Trophoblast cell (in vitro differentiated cells and primary cell): Measurements from ENCODE around the gene NECAB3.

ENCODE experiments used
- DNase-seq, 2 donors: peaks; one replicate each; pipeline ENCODE4 v3.0.0-alpha.2; 2016
- H2AFZ ChIP-seq: 2 replicates; pipeline ENCODE4 v1.6.1; 2013; ENCODE audit warnings: low read length, moderate library complexity, mild to moderate bottlenecking; ENCODE audit not compliant: insufficient read depth, poor library complexity
- H2AK5ac ChIP-seq: 2 replicates; pipeline ENCODE4 v1.6.1; 2013; ENCODE audit warnings: mild to moderate bottlenecking, low read length
- H2BK120ac ChIP-seq: 2 replicates; pipeline ENCODE4 v1.6.1; 2013; ENCODE audit warnings: low read length, mild to moderate bottlenecking, moderate library complexity; ENCODE audit not compliant: insufficient read depth, poor library complexity
- H2BK12ac ChIP-seq: 2 replicates; pipeline ENCODE4 v1.6.1; 2013; ENCODE audit warnings: mild to moderate bottlenecking, low read length, moderate library complexity
- H2BK5ac ChIP-seq: 2 replicates; pipeline ENCODE4 v1.6.1; 2013; ENCODE audit warnings: low read length, low read depth, moderate library complexity, mild to moderate bottlenecking; ENCODE audit not compliant: poor library complexity
- H3K14ac ChIP-seq: 2 replicates; pipeline ENCODE4 v1.6.1; 2013; ENCODE audit warnings: mild to moderate bottlenecking, low read length
- H3K18ac ChIP-seq: 2 replicates; pipeline ENCODE4 v1.6.1; 2013; ENCODE audit warnings: mild to moderate bottlenecking, low read length
- H3K23ac ChIP-seq: 2 replicates; pipeline ENCODE4 v1.6.1; 2013; ENCODE audit warnings: low read length
- H3K27ac ChIP-seq: 2 replicates; pipeline ENCODE4 v1.5.1; 2013; ENCODE audit warnings: low read depth, mild to moderate bottlenecking, inconsistent platforms, low read length, moderate library complexity
- H3K27me3 ChIP-seq: 2 replicates; pipeline ENCODE4 v1.6.1; 2013; ENCODE audit warnings: inconsistent platforms, mild to moderate bottlenecking, low read length, moderate library complexity; ENCODE audit not compliant: insufficient read depth
- H3K36me3 ChIP-seq, 2 experiments: 1 replicate in 1 of 2; 2 replicates in 1 of 2; pipeline ENCODE4 v1.6.1; 2013; ENCODE audit warnings: low read length in 2 of 2, mild to moderate bottlenecking in 2 of 2, moderate library complexity in 1 of 2; ENCODE audit not compliant: insufficient read depth in 2 of 2, control insufficient read depth in 1 of 2
- H3K4ac ChIP-seq: 2 replicates; pipeline ENCODE4 v1.6.1; 2013; ENCODE audit warnings: low read depth, mild to moderate bottlenecking, low read length, moderate library complexity
- H3K4me1 ChIP-seq, 2 experiments: 1 replicate in 1 of 2; 2 replicates in 1 of 2; pipeline ENCODE4 v1.6.1; 2013; ENCODE audit warnings: low read length in 2 of 2, mild to moderate bottlenecking in 2 of 2, moderate library complexity in 1 of 2; ENCODE audit not compliant: insufficient read depth in 2 of 2, control insufficient read depth in 1 of 2
- H3K4me2 ChIP-seq: 2 replicates; pipeline ENCODE4 v1.6.1; 2013; ENCODE audit warnings: inconsistent platforms, mild to moderate bottlenecking, low read length, moderate library complexity
- H3K4me3 ChIP-seq: 2 replicates; pipeline ENCODE4 v1.5.1; 2013; ENCODE audit warnings: mild to moderate bottlenecking, low read depth, low read length, inconsistent platforms
- H3K79me1 ChIP-seq: one replicate; pipeline ENCODE4 v1.6.1; 2013; ENCODE audit warnings: low read length
- H3K79me2 ChIP-seq: 2 replicates; pipeline ENCODE4 v1.6.1; 2013; ENCODE audit warnings: low read length, mild to moderate bottlenecking; ENCODE audit not compliant: control insufficient read depth, insufficient read depth, poor library complexity
- H3K9ac ChIP-seq: 2 replicates; pipeline ENCODE4 v1.6.1; 2013; ENCODE audit warnings: mild to moderate bottlenecking, low read length
- H3K9me3 ChIP-seq: 2 replicates; pipeline ENCODE4 v1.6.1; 2013; ENCODE audit warnings: low read depth, mild to moderate bottlenecking, control low read depth, inconsistent platforms, low read length; ENCODE audit not compliant: insufficient read depth
- H4K12ac ChIP-seq: 2 replicates; pipeline ENCODE4 v1.6.1; 2013; ENCODE audit warnings: low read depth, mild to moderate bottlenecking, low read length, moderate library complexity
- H4K8ac ChIP-seq: 2 replicates; pipeline ENCODE4 v1.6.1; 2013; ENCODE audit warnings: low read depth, mild to moderate bottlenecking, low read length, moderate library complexity
- H4K91ac ChIP-seq: one replicate; pipeline ENCODE4 v1.6.1; 2013; ENCODE audit warnings: low read depth, mild to moderate bottlenecking, low read length, moderate library complexity
- WGBS: extraction: QIAGEN DNeasy Blood & Tissue Kit; methylation state at CpG from one replicate; pipeline ENCODE4 v1.1.7; 2013; ENCODE audit warnings: missing lambda C conversion rate; ENCODE audit not compliant: insufficient read length, insufficient coverage; ENCODE audit errors: extremely low coverage; 5-methylcytosine and 5-hydroxymethylcytosine counted together

Gene NECAB3

GRCh38 chr20:33670715-33671499, 3.3 kb downstream of the NECAB3 start:
- Histone ChIP-seq H3K79me2 (peaks cover 10% of the 10 kb centered on the region), H3K79me1 (peaks cover 17% of the 10 kb centered on the region), H3K27ac (no peak overlapping the region), H3K9ac (no peak overlapping the region), H2AK5ac (no peak overlapping the region), H3K27me3 (no peaks in the 10 kb centered on the region), H3K14ac (no peak overlapping the region), H3K4me2 (no peak overlapping the region), H2BK5ac (no peak overlapping the region), H3K36me3 (peaks cover 42 to 52% of the 10 kb centered on the region in 2 experiments), H3K18ac (no peak overlapping the region), H2AFZ (no peak overlapping the region), H3K23ac (no peak overlapping the region), H4K8ac (no peak overlapping the region), H3K4me1 (peaks cover 22% of the 10 kb centered on the region in 2 experiments), H3K4me3 (no peak overlapping the region), H2BK120ac (no peak overlapping the region), H3K9me3 (peaks cover 2% of the 10 kb centered on the region), H4K12ac (no peak overlapping the region), H4K91ac (no peak overlapping the region), H3K4ac (no peak overlapping the region), H2BK12ac (no peak overlapping the region)
- DNase-seq = no peak
- no CpG with 5 or more reads among the region's 6 CpGs for WGBS

GRCh38 chr20:33669873-33670640, 4.2 kb downstream of the NECAB3 start:
- Histone ChIP-seq H3K36me3 (peaks cover 42 to 52% of the 10 kb centered on the region in 2 experiments), H3K9me3 (peaks cover 2% of the 10 kb centered on the region), H4K12ac (no peak overlapping the region), H2AK5ac (no peak overlapping the region), H3K4me3 (no peak overlapping the region), H4K91ac (no peak overlapping the region), H3K79me1 (peaks cover 17% of the 10 kb centered on the region), H2AFZ (no peak overlapping the region), H3K27me3 (no peaks in the 10 kb centered on the region), H2BK12ac (no peak overlapping the region), H3K27ac (no peak overlapping the region), H3K4ac (no peak overlapping the region), H4K8ac (no peak overlapping the region), H3K18ac (no peak overlapping the region), H3K79me2 (peaks cover 10% of the 10 kb centered on the region), H2BK120ac (no peak overlapping the region), H3K23ac (no peak overlapping the region), H2BK5ac (no peak overlapping the region), H3K4me1 (peaks cover 20 to 22% of the 10 kb centered on the region in 2 experiments), H3K14ac (no peak overlapping the region), H3K9ac (no peak overlapping the region), H3K4me2 (no peak overlapping the region)
- no peak for DNase-seq
- WGBS = no CpG with 5 or more reads among the region's 13 CpGs

- no peak overlapping the region for H3K14ac ChIP-seq
- H2AFZ ChIP-seq = no peak overlapping the region
- no peak overlapping the region for H2BK5ac ChIP-seq
- WGBS = no CpG with 5 or more reads among the region's 5 CpGs
- H3K79me1 ChIP-seq = peaks cover 12% of the 10 kb centered on the region
- H3K9me3 ChIP-seq = peaks cover 2% of the 10 kb centered on the region
- no peak overlapping the region for H4K91ac ChIP-seq
- peaks cover 8% of the 10 kb centered on the region for H3K79me2 ChIP-seq
- H3K27me3 ChIP-seq = no peaks in the 10 kb centered on the region
- H3K4me2 ChIP-seq = no peak overlapping the region
- H4K8ac ChIP-seq = no peak overlapping the region
- no peak overlapping the region for H2BK12ac ChIP-seq
- H3K4me3 ChIP-seq = no peak overlapping the region
- H2BK120ac ChIP-seq = no peak overlapping the region
- no peak overlapping the region for H2AK5ac ChIP-seq
- H3K36me3 ChIP-seq = peaks cover 42 to 52% of the 10 kb centered on the region in 2 experiments
- no peak overlapping the region for H3K27ac ChIP-seq
- DNase-seq = no peak
- H3K4ac ChIP-seq = no peak overlapping the region
- no peak overlapping the region for H4K12ac ChIP-seq
- H3K18ac ChIP-seq = no peak overlapping the region
- peaks cover 16% of the 10 kb centered on the region in 2 experiments for H3K4me1 ChIP-seq
- H3K23ac ChIP-seq = no peak overlapping the region
- H3K9ac ChIP-seq = no peak overlapping the region
These were observed 5.0 kb downstream of the NECAB3 start for GRCh38 chr20:33669224-33669623.

- H3K23ac ChIP-seq = no peak overlapping the region
- peaks cover 42 to 52% of the 10 kb centered on the region in 2 experiments for H3K36me3 ChIP-seq
These were observed 5.6 kb downstream of the NECAB3 start for GRCh38 chr20:33668466-33669155.

More at GRCh38 chr20:33668466-33669155, 5.6 kb downstream of the NECAB3 start:
- Histone ChIP-seq H3K9ac (no peak overlapping the region), H4K91ac (no peak overlapping the region), H3K4me3 (no peak overlapping the region), H2BK12ac (no peak overlapping the region), H2AFZ (no peak overlapping the region), H2AK5ac (no peak overlapping the region), H3K4me1 (peaks cover 19% of the 10 kb centered on the region in 2 experiments), H3K4me2 (no peak overlapping the region), H4K8ac (no peak overlapping the region), H2BK5ac (no peak overlapping the region), H3K9me3 (peaks cover 2% of the 10 kb centered on the region), H3K79me2 (peaks cover 8% of the 10 kb centered on the region), H3K14ac (no peak overlapping the region), H2BK120ac (no peak overlapping the region), H3K18ac (no peak overlapping the region), H4K12ac (no peak overlapping the region), H3K27me3 (no peaks in the 10 kb centered on the region), H3K27ac (no peak overlapping the region), H3K79me1 (peaks cover 11% of the 10 kb centered on the region), H3K4ac (no peak overlapping the region)
- DNase-seq = no peak
- no CpG with 5 or more reads among the region's 13 CpGs for WGBS
